ENCODE data around the gene CBFA2T2.
A peak's percentile ranks its signal among the peaks of the same experiment; 100 is the strongest.

The CBFA2T2 gene

GRCh38 chr20:33651562-33652048 lies 161.7 kb downstream of the CBFA2T2 start:
- no peak for DNase-seq (ENCODE audit: low spot score)

GRCh38 chr20:33653218-33653899 lies 163.5 kb downstream of the CBFA2T2 start:
- DNase-seq (ENCODE audit: low spot score): peak; percentile 76

GRCh38 chr20:33653900-33654596 lies 164.2 kb downstream of the CBFA2T2 start:
- DNase-seq (ENCODE audit: low spot score): peak; percentile 59

- DNase-seq (ENCODE audit: low spot score): no peak
These were observed 164.8 kb downstream of the CBFA2T2 start for GRCh38 chr20:33654680-33655161.

- no peak for DNase-seq (ENCODE audit: low spot score)
These were observed 165.3 kb downstream of the CBFA2T2 start for GRCh38 chr20:33655164-33655563.

- no peak for DNase-seq (ENCODE audit: low spot score)
These were observed 166.3 kb downstream of the CBFA2T2 start for GRCh38 chr20:33656010-33656782.

- DNase-seq (ENCODE audit: low spot score): no peak
These were observed 167.1 kb downstream of the CBFA2T2 start for GRCh38 chr20:33656783-33657703.

- no peak for DNase-seq (ENCODE audit: low spot score)
These were observed 167.8 kb downstream of the CBFA2T2 start for GRCh38 chr20:33657704-33658095.

- peak; percentile 59 for DNase-seq (ENCODE audit: low spot score)
These were observed 168.6 kb downstream of the CBFA2T2 start for GRCh38 chr20:33658510-33658909.

GRCh38 chr20:33658929-33659328 lies 169.0 kb downstream of the CBFA2T2 start:
- no peak for DNase-seq (ENCODE audit: low spot score)

- DNase-seq (ENCODE audit: low spot score): no peak
These were observed 169.6 kb downstream of the CBFA2T2 start for GRCh38 chr20:33659341-33660034.

GRCh38 chr20:33660035-33660684 lies 170.3 kb downstream of the CBFA2T2 start:
- DNase-seq (ENCODE audit: low spot score): no peak

GRCh38 chr20:33660685-33661058 lies 170.8 kb downstream of the CBFA2T2 start:
- no peak for DNase-seq (ENCODE audit: low spot score)

- DNase-seq (ENCODE audit: low spot score): no peak
These were observed 172.3 kb downstream of the CBFA2T2 start, which contains the start of gene C20orf144 for GRCh38 chr20:33662172-33662571. TSS of gene C20orf144 (plus strand) at chr20:33662327. CDS start at chr20:33662346, 19 bp downstream.

- peak; percentile 85 for DNase-seq (ENCODE audit: low spot score)
These were observed 173.5 kb downstream of the CBFA2T2 start for GRCh38 chr20:33663161-33664084.

- no peak for DNase-seq (ENCODE audit: low spot score)
These were observed 174.3 kb downstream of the CBFA2T2 start for GRCh38 chr20:33664085-33664761.

GRCh38 chr20:33664762-33665144 lies 174.9 kb downstream of the CBFA2T2 start:
- no peak for DNase-seq (ENCODE audit: low spot score)
